Right lobe of liver (tissue), 6 donors: ENCODE data around the gene JADE1. TPM values are rescaled to one million over a fixed set of nuclear protein-coding genes. Genes with fewer than 3 reads are reported as not detected.

Experiments
- ATAC-seq, 4 donors: fragments of 200-7000 bp; cut with Tn5 transposase; one replicate each; pipeline ENCODE4 v1.9.1; 2020; ENCODE audit warnings: mild to moderate bottlenecking in 4 of 4, moderate library complexity in 4 of 4
- DNase-seq, 3 donors: peaks; one replicate each; pipeline ENCODE4 v3.0.0-alpha.2; 2020
- H3K27ac ChIP-seq, 3 donors: fragments of 200-600 bp; one replicate each; pipeline ENCODE4 v1.8.0; 2022
- H3K27me3 ChIP-seq, 2 donors: fragments of 200-600 bp; one replicate each; pipeline ENCODE4 v1.8.0; 2022
- H3K36me3 ChIP-seq, 4 donors: fragments of 200-600 bp; sonication (generic) in 1 of 4; one replicate each; pipeline versions ENCODE4 v1.5.1 to v1.8.0; 2017 to 2022; ENCODE audit warnings: control low read depth in 1 of 4
- H3K4me1 ChIP-seq, 4 donors: fragments of 200-600 bp; sonication (generic) in 1 of 4; one replicate each; pipeline versions ENCODE4 v1.5.1 to v1.8.0; 2017 to 2022; ENCODE audit warnings: control low read depth in 1 of 4
- H3K4me3 ChIP-seq, 3 donors: fragments of 200-600 bp; one replicate each; pipeline ENCODE4 v1.8.0; 2022
- H3K9me3 ChIP-seq, 4 donors: fragments of 200-600 bp; sonication (generic) in 1 of 4; one replicate each; pipeline versions ENCODE4 v1.5.1 to v1.8.0; 2017 to 2022; ENCODE audit warnings: control low read depth in 1 of 4
- POLR2A ChIP-seq: fragments of 450-650 bp; IDR thresholded peaks from one replicate; pipeline ENCODE4 v1.6.1; 2017; ENCODE audit warnings: antibody characterized with exemption, mild to moderate bottlenecking
- WGBS: methylation state at CpG from one replicate; pipeline ENCODE4 v1.1.6; 2018; ENCODE audit warnings: low coverage, low lambda C conversion rate; ENCODE audit not compliant: insufficient coverage; ENCODE audit errors: missing lambda C conversion rate; 5-methylcytosine and 5-hydroxymethylcytosine counted together
- intact Hi-C, 2 donors: fragments of 100-400 bp; cut with DNase I; formaldehyde crosslinking; loops; one replicate each; pipeline versions ENCODE4 v1.11.2 to v1.14.1; 2022
- total RNA-seq, 6 experiments: library from RNA; depleted of rRNA in 2 of 6; stranded (reverse); fragments of >200 nt in 2 of 6; fragmentation: NEBNext Ultra II Directional in 3 of 6; extraction: Animal tissue kit (Norgen Biotek cat#: 25700) in 3 of 6; gene quantifications; one replicate each; pipeline versions ENCODE4 v1.1.0 to v1.2.4, GENCODE V29; 2016 to 2023
- TF ChIP-seq, protein P1 (sequence below), 4 donors: fragments of 200-600 bp in 3 of 4; fragments of 450-650 bp in 1 of 4; IDR thresholded peaks; one replicate each; pipeline versions ENCODE4 v1.5.1 to v1.8.0; 2016 to 2022; ENCODE audit warnings: antibody characterized with exemption in 4 of 4, mild to moderate bottlenecking in 2 of 4
- donor health status: DM: no; HTN: yes; CAD: no.
- donor health status: DM: no; HTN: no; CAD: no.
- donor health status: DM: no; HTN: no; CAD: no.
- donor health status: DM: no; HTN: yes; CAD: no.
- donor health status: DM: no; HTN: yes; CAD: no.

The JADE1 gene
- total RNA-seq, 6 experiments from 2014 or later = 8.2 to 16.9 (median 9.9) TPM

DNA sequence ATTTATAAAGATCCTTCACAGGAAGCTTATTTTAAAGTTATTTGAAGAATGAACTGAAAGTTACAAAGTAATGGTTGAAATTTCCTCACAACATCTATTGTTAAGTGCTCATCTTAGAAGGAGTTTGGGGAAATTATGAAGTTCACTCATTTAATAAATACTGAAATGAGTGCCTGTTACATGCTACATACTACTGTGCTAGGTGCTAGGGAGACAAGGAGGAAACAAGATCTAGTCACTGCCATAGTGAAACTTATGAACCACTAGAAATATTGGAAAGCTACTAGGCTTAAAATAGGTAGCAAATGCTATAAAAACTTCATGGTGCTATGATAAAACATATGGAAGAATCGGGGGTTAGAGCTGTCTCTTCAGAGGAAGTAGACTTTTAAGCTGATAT is 97.1 kb downstream of the JADE1 start:
- intact Hi-C loops = no loop called here
- no peaks in the 10 kb centered on the region for H3K4me1 ChIP-seq
- DNase-seq (no peak), ATAC-seq (no peak)
- H3K4me3 ChIP-seq = no peak overlapping the region
- H3K27ac ChIP-seq = no peak overlapping the region
- no peaks in the 10 kb centered on the region for H3K9me3 ChIP-seq
- no peaks in the 10 kb centered on the region for H3K27me3 ChIP-seq
- TF ChIP-seq, protein P1, sequence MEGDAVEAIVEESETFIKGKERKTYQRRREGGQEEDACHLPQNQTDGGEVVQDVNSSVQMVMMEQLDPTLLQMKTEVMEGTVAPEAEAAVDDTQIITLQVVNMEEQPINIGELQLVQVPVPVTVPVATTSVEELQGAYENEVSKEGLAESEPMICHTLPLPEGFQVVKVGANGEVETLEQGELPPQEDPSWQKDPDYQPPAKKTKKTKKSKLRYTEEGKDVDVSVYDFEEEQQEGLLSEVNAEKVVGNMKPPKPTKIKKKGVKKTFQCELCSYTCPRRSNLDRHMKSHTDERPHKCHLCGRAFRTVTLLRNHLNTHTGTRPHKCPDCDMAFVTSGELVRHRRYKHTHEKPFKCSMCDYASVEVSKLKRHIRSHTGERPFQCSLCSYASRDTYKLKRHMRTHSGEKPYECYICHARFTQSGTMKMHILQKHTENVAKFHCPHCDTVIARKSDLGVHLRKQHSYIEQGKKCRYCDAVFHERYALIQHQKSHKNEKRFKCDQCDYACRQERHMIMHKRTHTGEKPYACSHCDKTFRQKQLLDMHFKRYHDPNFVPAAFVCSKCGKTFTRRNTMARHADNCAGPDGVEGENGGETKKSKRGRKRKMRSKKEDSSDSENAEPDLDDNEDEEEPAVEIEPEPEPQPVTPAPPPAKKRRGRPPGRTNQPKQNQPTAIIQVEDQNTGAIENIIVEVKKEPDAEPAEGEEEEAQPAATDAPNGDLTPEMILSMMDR (IDR thresholded peaks at IDR 0.05) = no peak
- no peak for TF ChIP-seq POLR2A
- no peaks in the 10 kb centered on the region for H3K36me3 ChIP-seq
- 55% methylated on average over 1 of the region's 1 CpG for WGBS

DNA sequence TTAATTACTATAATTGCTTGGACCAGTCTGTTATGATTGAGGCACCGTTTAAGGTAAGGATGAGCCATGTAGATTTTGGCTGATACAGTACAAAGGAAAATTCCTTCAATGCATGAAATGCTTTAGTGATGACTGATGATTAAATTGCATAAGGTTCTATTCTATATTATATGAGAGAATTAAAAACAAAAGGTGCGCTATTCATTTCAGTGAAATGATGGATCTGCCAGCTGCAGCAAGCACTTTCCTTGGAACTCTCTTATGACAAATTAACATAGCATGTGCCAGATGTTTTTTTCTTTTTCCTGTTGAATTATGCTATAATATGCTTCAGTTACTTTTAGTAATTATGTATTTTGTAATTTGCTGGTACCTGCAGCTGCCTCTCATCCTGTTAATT is 98.5 kb downstream of the JADE1 start:
- Histone ChIP-seq H3K27me3 (no peaks in the 10 kb centered on the region), H3K4me1 (no peaks in the 10 kb centered on the region), H3K9me3 (no peaks in the 10 kb centered on the region), H3K4me3 (no peak overlapping the region), H3K27ac (no peak overlapping the region), H3K36me3 (no peaks in the 10 kb centered on the region)
- intact Hi-C loops = no loop called here
- ATAC-seq = no peak
- WGBS = 97% methylated on average over 2 of the region's 2 CpGs
- DNase-seq = no peak
- no peak for TF ChIP-seq POLR2A
- TF ChIP-seq, protein P1 (IDR thresholded peaks at IDR 0.05) = no peak

DNA sequence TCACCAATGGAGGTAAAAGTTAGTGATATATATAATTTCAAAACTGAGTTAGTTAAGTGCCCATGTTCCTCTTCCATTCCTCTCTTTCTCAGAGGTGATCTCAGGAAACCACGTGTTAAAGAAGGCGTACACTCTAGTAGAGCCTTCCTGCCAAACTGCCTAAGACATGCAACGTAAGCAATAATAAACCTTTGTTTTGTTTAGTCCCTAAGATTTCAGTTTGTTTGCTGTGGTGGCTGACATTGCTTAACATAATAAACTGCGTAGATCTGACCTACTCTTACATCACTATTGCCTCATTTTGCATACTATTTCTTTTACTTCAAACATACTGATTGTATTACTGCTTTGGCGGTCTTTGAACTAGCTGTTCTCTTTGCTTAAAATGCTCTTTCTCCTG is 99.2 kb downstream of the JADE1 start:
- DNase-seq (no peak), ATAC-seq (peak in 2 of 4 donors; percentile 30 to 43)
- no peaks in the 10 kb centered on the region for H3K9me3 ChIP-seq
- intact Hi-C loops = no loop called here
- 71% methylated on average over 5 of the region's 5 CpGs for WGBS
- H3K36me3 ChIP-seq = no peaks in the 10 kb centered on the region
- no peaks in the 10 kb centered on the region for H3K4me1 ChIP-seq
- H3K4me3 ChIP-seq = no peak overlapping the region
- H3K27me3 ChIP-seq = no peaks in the 10 kb centered on the region
- no peak overlapping the region for H3K27ac ChIP-seq
- TF ChIP-seq POLR2A = no peak
- TF ChIP-seq, protein P1 (IDR thresholded peaks at IDR 0.05) = no peak

DNA sequence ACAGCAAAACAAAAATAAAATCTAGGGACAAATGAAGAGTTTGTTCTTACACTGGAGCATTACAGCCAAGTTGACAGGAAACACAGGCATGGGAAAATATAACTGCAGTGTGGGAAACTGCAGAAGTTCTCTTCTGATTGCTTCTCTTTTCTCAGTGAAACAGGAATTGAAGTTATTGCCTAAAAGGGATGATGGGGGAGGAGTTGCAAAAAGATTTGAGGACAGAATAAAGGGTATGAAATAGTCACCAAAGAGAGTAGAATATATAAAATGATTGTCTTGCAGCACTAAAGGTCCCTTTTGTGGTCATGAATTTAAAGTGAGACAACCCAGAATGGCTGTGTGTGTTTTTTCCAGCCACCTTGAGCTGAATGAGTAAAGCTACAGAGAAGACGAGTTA is 103.7 kb downstream of the JADE1 start:
- TF ChIP-seq, protein P1 (IDR thresholded peaks at IDR 0.05) = no peak
- no peak for TF ChIP-seq POLR2A
- H3K4me3 ChIP-seq = no peak overlapping the region
- no peak overlapping the region for H3K27ac ChIP-seq
- DNase-seq = no peak
- no peaks in the 10 kb centered on the region for H3K4me1 ChIP-seq
- no peaks in the 10 kb centered on the region for H3K27me3 ChIP-seq
- no peaks in the 10 kb centered on the region for H3K36me3 ChIP-seq
- H3K9me3 ChIP-seq = no peaks in the 10 kb centered on the region
- peak; percentile 45 to 58 (median 49) for ATAC-seq
- WGBS = 64% methylated on average over 1 of the region's 1 CpG
- intact Hi-C loops = no loop called here

DNA sequence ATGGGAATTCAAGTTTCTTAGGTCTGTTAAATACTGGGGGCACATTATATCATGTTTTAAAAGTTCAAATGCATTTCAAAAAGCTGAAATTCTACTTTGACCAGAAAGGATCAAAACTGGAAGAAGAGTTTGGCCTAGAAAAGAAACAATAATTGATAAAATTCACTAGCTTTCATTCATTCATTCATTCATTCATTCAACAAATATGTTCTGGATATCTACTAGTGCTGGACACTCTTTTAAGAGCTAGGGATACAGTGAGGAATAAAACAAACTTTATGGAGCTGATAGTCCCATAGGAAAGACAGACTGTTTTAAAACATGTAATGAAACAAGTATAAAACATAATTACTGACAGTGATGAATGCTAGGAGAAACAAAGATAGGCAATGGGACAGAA is 106.0 kb downstream of the JADE1 start:
- no peaks in the 10 kb centered on the region for H3K36me3 ChIP-seq
- intact Hi-C loops = no loop called here
- no peak overlapping the region for H3K27ac ChIP-seq
- H3K4me3 ChIP-seq = no peak overlapping the region
- no peak for DNase-seq
- TF ChIP-seq, protein P1 (IDR thresholded peaks at IDR 0.05) = no peak
- TF ChIP-seq POLR2A = no peak
- H3K9me3 ChIP-seq = no peaks in the 10 kb centered on the region
- no peaks in the 10 kb centered on the region for H3K27me3 ChIP-seq
- ATAC-seq = no peak
- H3K4me1 ChIP-seq = no peaks in the 10 kb centered on the region
